ENCODE results near the gene BABAM2. TPM values are rescaled to one million over a fixed set of nuclear protein-coding genes. Genes with fewer than 3 reads are reported as not detected.
"Not testable (repeated sequence)": the region's sequence is repeated elsewhere in the genome, so short reads cannot be mapped to it uniquely, and the experiment has no call there.

Gene BABAM2
- total and polyA plus RNA-seq, 2 experiments from 2014 or later, result 35.2 to 46.1 TPM

- Histone ChIP-seq H2AFZ (no peak overlapping the region), H4K20me1 (ENCODE audit: insufficient read depth) (no peaks in the 10 kb centered on the region), H3K4me3 (no peak overlapping the region), H3K9ac (no peak overlapping the region), H3K4me2 (ENCODE audit: unreplicated experiment) (no peak overlapping the region), H3K4me1 (ENCODE audit: insufficient read depth) (no peaks in the 10 kb centered on the region), H3K36me3 (ENCODE audit: low read depth) (no peaks in the 10 kb centered on the region), H3K79me2 (ENCODE audit: insufficient read depth) (no peaks in the 10 kb centered on the region), H3K9me3 (ENCODE audit: low read depth) (no peaks in the 10 kb centered on the region), H3K27me3 (replicated peaks; ENCODE audit: insufficient read depth) (no peaks in the 10 kb centered on the region), H3F3A (ENCODE audit: insufficient read depth) (no peaks in the 10 kb centered on the region), H3K9me2 (ENCODE audit: insufficient read depth) (no peaks in the 10 kb centered on the region), H3K27ac (no peak overlapping the region)
- in situ Hi-C loops (cut with MboI), result no loop called here
- no peak for DNase-seq
- WGBS, 2 experiments (ENCODE audit: low coverage in 1 of 2, low lambda C conversion rate in 2 of 2, missing lambda C conversion rate in 2 of 2), result 91 to 96% methylated on average over 9 of the region's 9 CpGs
- no peak for TF ChIP-seq EZH2 (IDR thresholded peaks at IDR 0.05; ENCODE audit: insufficient read depth, poor library complexity, severe bottlenecking)
- TF ChIP-seq EZH2phosphoT487 (IDR thresholded peaks at IDR 0.05; ENCODE audit: insufficient read depth, low read depth), result no peak
These were observed 477.8 kb downstream of the BABAM2 start for GRCh38 chr2:28368357-28368798.

GRCh38 chr2:28369358-28369757 lies 478.8 kb downstream of the BABAM2 start:
- in situ Hi-C loops (cut with MboI), result no loop called here
- H4K20me1 ChIP-seq (ENCODE audit: insufficient read depth), result no peaks in the 10 kb centered on the region
- H3K9ac ChIP-seq, result no peak overlapping the region
- no peaks in the 10 kb centered on the region for H3K79me2 ChIP-seq (ENCODE audit: insufficient read depth)
- no peaks in the 10 kb centered on the region for H3K27me3 ChIP-seq (replicated peaks; ENCODE audit: insufficient read depth)
- no peak overlapping the region for H3K4me2 ChIP-seq (ENCODE audit: unreplicated experiment)
- H3K4me1 ChIP-seq (ENCODE audit: insufficient read depth), result no peaks in the 10 kb centered on the region
- no peaks in the 10 kb centered on the region for H3K36me3 ChIP-seq (ENCODE audit: low read depth)
- no peaks in the 10 kb centered on the region for H3K9me2 ChIP-seq (ENCODE audit: insufficient read depth)
- 73 to 77% methylated on average over 5 of the region's 5 CpGs for WGBS, 2 experiments (ENCODE audit: low coverage in 1 of 2, low lambda C conversion rate in 2 of 2, missing lambda C conversion rate in 2 of 2)
- no peak overlapping the region for H2AFZ ChIP-seq
- H3K27ac ChIP-seq, result no peak overlapping the region
- H3K4me3 ChIP-seq, result no peak overlapping the region
- no peaks in the 10 kb centered on the region for H3K9me3 ChIP-seq (ENCODE audit: low read depth)
- no peak for DNase-seq
- no peak for TF ChIP-seq EZH2phosphoT487 (IDR thresholded peaks at IDR 0.05; ENCODE audit: insufficient read depth, low read depth)
- TF ChIP-seq EZH2 (IDR thresholded peaks at IDR 0.05; ENCODE audit: insufficient read depth, poor library complexity, severe bottlenecking), result no peak
- no peaks in the 10 kb centered on the region for H3F3A ChIP-seq (ENCODE audit: insufficient read depth)

GRCh38 chr2:28370354-28370753 lies 479.8 kb downstream of the BABAM2 start:
- Histone ChIP-seq H3K4me1 (ENCODE audit: insufficient read depth) (no peaks in the 10 kb centered on the region), H3K4me2 (ENCODE audit: unreplicated experiment) (no peak overlapping the region), H3K79me2 (ENCODE audit: insufficient read depth) (no peaks in the 10 kb centered on the region), H3K9me3 (ENCODE audit: low read depth) (no peaks in the 10 kb centered on the region), H3K27me3 (replicated peaks; ENCODE audit: insufficient read depth) (no peaks in the 10 kb centered on the region), H3K27ac (no peak overlapping the region), H3K36me3 (ENCODE audit: low read depth) (no peaks in the 10 kb centered on the region), H4K20me1 (ENCODE audit: insufficient read depth) (no peaks in the 10 kb centered on the region), H3K4me3 (no peak overlapping the region), H3K9me2 (ENCODE audit: insufficient read depth) (no peaks in the 10 kb centered on the region), H3F3A (ENCODE audit: insufficient read depth) (no peaks in the 10 kb centered on the region), H2AFZ (no peak overlapping the region), H3K9ac (no peak overlapping the region)
- in situ Hi-C loops (cut with MboI), result no loop called here
- 75 to 83% methylated on average over 3 of the region's 3 CpGs for WGBS, 2 experiments (ENCODE audit: low coverage in 1 of 2, low lambda C conversion rate in 2 of 2, missing lambda C conversion rate in 2 of 2)
- no peak for DNase-seq
- no peak for TF ChIP-seq EZH2 (IDR thresholded peaks at IDR 0.05; ENCODE audit: insufficient read depth, poor library complexity, severe bottlenecking)
- TF ChIP-seq EZH2phosphoT487 (IDR thresholded peaks at IDR 0.05; ENCODE audit: insufficient read depth, low read depth), result no peak

GRCh38 chr2:28371728-28372127 lies 481.2 kb downstream of the BABAM2 start:
- H3K9me3 ChIP-seq (ENCODE audit: low read depth); H3K36me3 ChIP-seq (ENCODE audit: low read depth); H4K20me1 ChIP-seq (ENCODE audit: insufficient read depth); H3K4me1 ChIP-seq (ENCODE audit: insufficient read depth); H3K27me3 ChIP-seq (replicated peaks; ENCODE audit: insufficient read depth); H3K27ac ChIP-seq; H3K9ac ChIP-seq; H3K9me2 ChIP-seq (ENCODE audit: insufficient read depth); in situ Hi-C loops (cut with MboI); H3K4me2 ChIP-seq (ENCODE audit: unreplicated experiment); H3K4me3 ChIP-seq; H2AFZ ChIP-seq; H3F3A ChIP-seq (ENCODE audit: insufficient read depth); H3K79me2 ChIP-seq (ENCODE audit: insufficient read depth); DNase-seq: not testable (repeated sequence)
- 92% methylated on average over 4 of the region's 4 CpGs for WGBS, 2 experiments (ENCODE audit: low coverage in 1 of 2, low lambda C conversion rate in 2 of 2, missing lambda C conversion rate in 2 of 2)

- Histone ChIP-seq H3K36me3 (ENCODE audit: low read depth) (no peaks in the 10 kb centered on the region), H3K27ac (no peak overlapping the region), H3K9me2 (ENCODE audit: insufficient read depth) (no peaks in the 10 kb centered on the region), H3K4me1 (ENCODE audit: insufficient read depth) (no peaks in the 10 kb centered on the region), H3K27me3 (replicated peaks; ENCODE audit: insufficient read depth) (no peaks in the 10 kb centered on the region), H3K79me2 (ENCODE audit: insufficient read depth) (no peaks in the 10 kb centered on the region), H4K20me1 (ENCODE audit: insufficient read depth) (no peaks in the 10 kb centered on the region), H2AFZ (no peak overlapping the region), H3K9me3 (ENCODE audit: low read depth) (no peaks in the 10 kb centered on the region), H3K4me3 (no peak overlapping the region), H3K9ac (no peak overlapping the region), H3F3A (ENCODE audit: insufficient read depth) (no peaks in the 10 kb centered on the region), H3K4me2 (ENCODE audit: unreplicated experiment) (no peak overlapping the region)
- TF ChIP-seq EZH2 (IDR thresholded peaks at IDR 0.05; ENCODE audit: insufficient read depth, poor library complexity, severe bottlenecking), result no peak
- no peak for DNase-seq
- 81 to 88% methylated on average over 4 of the region's 4 CpGs for WGBS, 2 experiments (ENCODE audit: low coverage in 1 of 2, low lambda C conversion rate in 2 of 2, missing lambda C conversion rate in 2 of 2)
- in situ Hi-C loops (cut with MboI), result no loop called here
These were observed 483.3 kb downstream of the BABAM2 start for GRCh38 chr2:28373854-28374253.
